PC-9 (cell line): ENCODE measurements around the gene HOMER2. TPM values are rescaled to one million over a fixed set of nuclear protein-coding genes. Genes with fewer than 3 reads are reported as not detected.
A peak's percentile ranks its signal among the peaks of the same experiment; 100 is the strongest.

ENCODE experiments used
- BruUV-seq: library from RNA; stranded (reverse); fragments of 400-500 nt; replicated peaks from 2 replicates; lab custom pipeline; 2021; lab: Mats Ljungman, UMichigan
- CTCF ChIA-PET: fragments of 300-600 bp; sonication (Branson Sonifier 250); formaldehyde crosslinking; loops from one replicate; lab custom pipeline; 2022; ENCODE audit warnings: antibody characterized with exemption; lab: Charles Lee
- POLR2A ChIA-PET: fragments of 300-600 bp; sonication (Branson Sonifier 250); formaldehyde crosslinking; loops from one replicate; lab custom pipeline; 2022; ENCODE audit warnings: antibody characterized with exemption; ENCODE audit not compliant: unreplicated experiment; lab: Charles Lee
- DNase-seq, 2 experiments: peaks; one replicate each; pipeline versions ENCODE4 v3.0.0 to v3.0.0-alpha.2; 2015 to 2022; ENCODE audit warnings: mixed read lengths in 1 of 2
- H2AFZ ChIP-seq: fragments of 200-600 bp; sonication (generic); 2 replicates; pipeline ENCODE4 v1.8.1; 2017; ENCODE audit warnings: antibody characterized with exemption
- H3F3A ChIP-seq: fragments of 200-600 bp; sonication (generic); 2 replicates; pipeline ENCODE4 v1.8.1; 2017; ENCODE audit warnings: antibody characterized with exemption, mild to moderate bottlenecking, low read depth; ENCODE audit not compliant: insufficient read depth
- H3K27ac ChIP-seq: fragments of 200-600 bp; sonication (generic); 2 replicates; pipeline ENCODE4 v1.6.1; 2016; ENCODE audit warnings: mixed run types
- H3K27me3 ChIP-seq: fragments of 200-600 bp; sonication (generic); 2 replicates; pipeline ENCODE4 v1.6.1; 2016; ENCODE audit warnings: low read depth, mixed run types; ENCODE audit not compliant: insufficient read depth
- H3K36me3 ChIP-seq: fragments of 200-600 bp; sonication (generic); 2 replicates; pipeline ENCODE4 v1.6.1; 2016; ENCODE audit warnings: low read depth, mixed run types
- H3K4me1 ChIP-seq: fragments of 200-600 bp; sonication (generic); replicated peaks from 2 replicates; pipeline ENCODE4 v1.6.1; 2016; ENCODE audit warnings: mixed run types; ENCODE audit not compliant: insufficient read depth
- H3K4me2 ChIP-seq: fragments of 200-600 bp; sonication (generic); 2 replicates; pipeline ENCODE4 v1.6.1; 2017; ENCODE audit warnings: mixed run types
- H3K4me3 ChIP-seq: fragments of 200-600 bp; sonication (generic); 2 replicates; pipeline ENCODE4 v1.6.1; 2016; ENCODE audit warnings: mixed run types
- H3K79me2 ChIP-seq: fragments of 200-600 bp; sonication (generic); 2 replicates; pipeline ENCODE4 v1.6.1; 2017; ENCODE audit warnings: low read depth, mixed run types
- H3K9me2 ChIP-seq: fragments of 200-600 bp; sonication (generic); 2 replicates; pipeline ENCODE4 v1.8.1; 2017; ENCODE audit warnings: mild to moderate bottlenecking; ENCODE audit not compliant: insufficient read depth
- H3K9me3 ChIP-seq: fragments of 200-600 bp; sonication (generic); 2 replicates; pipeline ENCODE4 v1.8.1; 2016; ENCODE audit warnings: low read depth; ENCODE audit not compliant: insufficient read depth
- H4K20me1 ChIP-seq: fragments of 200-600 bp; sonication (generic); 2 replicates; pipeline ENCODE4 v1.8.1; 2017; ENCODE audit not compliant: insufficient read depth
- CTCF ChIP-seq: fragments of 200-600 bp; sonication (generic); conservative IDR thresholded peaks from 2 replicates; pipeline ENCODE4 v1.6.1; 2017; ENCODE audit warnings: mixed run types, antibody characterized with exemption, mild to moderate bottlenecking, moderate library complexity
- EZH2 ChIP-seq: fragments of 200-600 bp; sonication (generic); IDR thresholded peaks from 2 replicates; pipeline ENCODE4 v1.8.0; 2017; ENCODE audit warnings: antibody characterized with exemption, low read depth
- intact Hi-C: fragments of 100-400 bp; cut with micrococcal nuclease; formaldehyde crosslinking; loops from one replicate; pipeline ENCODE4 v1.10.0; 2022; ENCODE audit not compliant: unreplicated experiment
- total RNA-seq: library from RNA; stranded (reverse); gene quantifications from 2 replicates; pipeline ENCODE4 v1.2.3, GENCODE V29; 2021

HOMER2 gene
- total RNA-seq, 1 experiment from 2014 or later: 15.1 TPM

- POLR2A ChIA-PET: no interaction called here
- DNase-seq: peak; percentile 33 to 43
Observed at GRCh38 chr15:82919231-82919886, 33.2 kb downstream of the HOMER2 start.

GRCh38 chr15:82918607-82919230 lies 33.8 kb downstream of the HOMER2 start:
- Histone ChIP-seq H3K79me2 (no peaks in the 10 kb centered on the region), H3K4me1 (no peaks in the 10 kb centered on the region), H3K4me2 (no peak overlapping the region), H3K27me3 (peaks cover 3% of the 10 kb centered on the region; the same call in 1 of the 2 replicates), H3K36me3 (no peaks in the 10 kb centered on the region), H3K9me2 (no peaks in the 10 kb centered on the region; the same call in 1 of the 2 replicates), H3K9me3 (no peaks in the 10 kb centered on the region), H4K20me1 (no peaks in the 10 kb centered on the region), H3K27ac (no peak overlapping the region), H2AFZ (no peak overlapping the region), H3K4me3 (no peak overlapping the region), H3F3A (no peaks in the 10 kb centered on the region)
- POLR2A ChIA-PET: no interaction called here
- no peak for DNase-seq
- TF ChIP-seq EZH2 (no peak), CTCF (no peak)
- CTCF ChIA-PET: no interaction called here
- no TSS peak for BruUV-seq
- intact Hi-C loops: no loop called here

More at GRCh38 chr15:82919231-82919886, 33.2 kb downstream of the HOMER2 start:
- Histone ChIP-seq H3K36me3 (no peaks in the 10 kb centered on the region), H3K4me3 (no peak overlapping the region), H4K20me1 (no peaks in the 10 kb centered on the region), H3K9me2 (no peaks in the 10 kb centered on the region; the same call in 1 of the 2 replicates), H3K4me2 (no peak overlapping the region), H2AFZ (no peak overlapping the region), H3K27me3 (peaks cover 3% of the 10 kb centered on the region; the same call in 1 of the 2 replicates), H3K79me2 (no peaks in the 10 kb centered on the region), H3K27ac (no peak overlapping the region), H3F3A (no peaks in the 10 kb centered on the region), H3K4me1 (no peaks in the 10 kb centered on the region), H3K9me3 (no peaks in the 10 kb centered on the region)
- no TSS peak for BruUV-seq
- TF ChIP-seq CTCF: no peak
- no peak for TF ChIP-seq EZH2
- CTCF ChIA-PET: no interaction called here
- intact Hi-C loops: no loop called here

GRCh38 chr15:82918162-82918561 lies 34.4 kb downstream of the HOMER2 start:
- no peaks in the 10 kb centered on the region for H3K9me3 ChIP-seq
- H3K9me2 ChIP-seq: no peaks in the 10 kb centered on the region; the same call in 1 of the 2 replicates
- no peak overlapping the region for H3K4me3 ChIP-seq
- POLR2A ChIA-PET: no interaction called here
- no peaks in the 10 kb centered on the region for H4K20me1 ChIP-seq
- peaks cover 3% of the 10 kb centered on the region; the same call in 1 of the 2 replicates for H3K27me3 ChIP-seq
- TF ChIP-seq EZH2 (no peak), CTCF (no peak)
- H3K36me3 ChIP-seq: no peaks in the 10 kb centered on the region
- intact Hi-C loops: no loop called here
- H3F3A ChIP-seq: no peaks in the 10 kb centered on the region
- no peaks in the 10 kb centered on the region for H3K4me1 ChIP-seq
- CTCF ChIA-PET: no interaction called here
- no peak overlapping the region for H3K27ac ChIP-seq
- H3K4me2 ChIP-seq: no peak overlapping the region
- no peak for DNase-seq
- H2AFZ ChIP-seq: no peak overlapping the region
- no peaks in the 10 kb centered on the region for H3K79me2 ChIP-seq
- BruUV-seq: no TSS peak
